HG03103 (cell line): ENCODE results near the gene CUL4A.

Experiments used
- ATAC-seq: cut with Tn5 transposase; IDR thresholded peaks from one replicate; pipeline ENCODE4 v1.9.1; 2021; ENCODE audit warnings: low read depth; ENCODE audit not compliant: unreplicated experiment

Gene CUL4A

DNA sequence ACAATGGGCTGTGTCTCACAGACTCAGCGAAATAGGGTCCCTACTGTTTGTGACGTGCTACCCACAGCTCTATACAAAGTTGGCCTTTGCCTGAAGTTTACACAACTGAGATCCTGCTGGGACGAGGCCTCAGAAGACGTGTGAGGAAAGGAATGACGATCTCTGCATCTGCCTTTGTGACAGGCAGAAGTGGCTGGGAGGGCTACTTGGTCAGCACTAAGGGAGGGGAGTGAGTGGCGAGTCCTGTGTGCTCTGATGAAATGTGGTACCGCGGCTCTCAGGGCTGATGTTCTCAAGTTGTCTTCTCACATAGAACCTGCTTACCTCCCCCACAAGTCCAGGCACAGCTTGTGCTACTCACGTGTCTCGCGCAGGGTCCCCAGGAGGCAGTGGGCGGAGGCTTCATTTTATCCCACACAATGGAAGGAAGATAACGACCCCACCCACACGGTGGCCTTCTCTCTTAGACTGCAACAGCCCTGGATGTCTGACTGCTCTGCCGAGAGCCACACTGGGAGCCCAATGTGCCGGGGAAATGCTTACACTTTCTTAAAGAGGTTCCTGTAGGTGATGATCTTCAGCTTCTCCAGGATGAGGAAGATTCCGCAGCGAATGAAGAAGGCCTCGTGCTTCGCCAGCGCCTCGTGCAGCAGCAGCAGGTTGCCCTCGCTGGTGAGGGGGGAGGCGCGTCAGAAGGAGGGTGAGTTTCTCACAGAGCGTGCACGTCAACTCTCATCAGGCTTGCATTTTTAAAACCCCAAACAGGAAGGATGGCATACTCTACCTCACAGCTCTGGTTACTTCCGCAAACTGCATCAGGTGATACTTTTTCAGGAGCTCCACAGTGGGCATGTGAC is 29.8 kb upstream of the CUL4A start:
- ATAC-seq = no peak

DNA sequence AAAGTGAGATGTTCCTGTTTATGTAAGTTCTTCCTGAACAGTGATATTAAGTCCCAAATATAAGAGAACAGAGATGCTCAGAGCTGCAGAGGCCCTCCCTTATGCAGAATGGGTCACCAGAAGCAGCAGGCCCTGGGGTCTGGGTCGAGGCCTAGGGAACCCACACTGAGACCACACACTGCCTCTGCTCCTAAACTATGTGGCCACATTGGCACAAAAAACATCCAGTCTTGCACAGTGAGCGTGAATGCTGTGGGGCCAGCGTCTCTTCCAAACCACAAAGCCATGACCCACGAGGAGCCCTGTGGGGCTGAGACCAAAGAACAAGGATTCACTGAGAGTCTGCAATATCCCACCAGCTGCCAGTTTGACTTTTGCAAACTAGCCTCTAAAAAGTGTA is 27.4 kb upstream of the CUL4A start:
- ATAC-seq = no peak

DNA sequence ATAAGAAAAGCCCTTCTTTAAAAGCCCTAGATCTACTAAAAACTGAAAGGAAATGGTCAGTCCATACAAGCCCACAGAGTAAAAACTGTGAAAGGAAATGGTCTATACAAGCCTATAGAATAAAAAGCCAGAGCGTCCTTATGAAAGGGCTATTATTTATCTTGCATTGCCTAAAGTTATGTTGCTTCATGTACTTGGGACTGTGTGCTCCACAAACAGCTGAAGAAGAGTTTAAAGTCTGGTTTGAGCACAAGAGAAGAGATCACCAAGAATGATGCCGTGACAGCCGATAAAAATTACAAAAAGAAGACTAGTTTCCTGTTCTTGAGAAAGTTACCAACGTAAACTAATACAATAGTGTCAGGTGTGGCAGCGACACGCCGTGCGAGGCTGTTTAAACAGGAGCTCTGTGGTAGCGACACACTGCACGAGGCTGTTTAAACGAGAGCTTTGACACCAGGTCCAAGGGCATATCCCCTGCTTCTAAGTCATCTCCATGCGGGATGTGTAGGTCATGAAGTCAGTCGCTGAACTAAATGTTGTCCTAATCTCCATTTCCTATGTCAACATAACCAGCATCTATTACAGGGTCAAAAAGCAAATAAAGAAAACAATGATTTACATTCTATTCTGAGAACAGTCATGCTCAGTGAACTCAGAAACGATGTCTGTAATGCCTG is 25.8 kb upstream of the CUL4A start:
- no peak for ATAC-seq

DNA sequence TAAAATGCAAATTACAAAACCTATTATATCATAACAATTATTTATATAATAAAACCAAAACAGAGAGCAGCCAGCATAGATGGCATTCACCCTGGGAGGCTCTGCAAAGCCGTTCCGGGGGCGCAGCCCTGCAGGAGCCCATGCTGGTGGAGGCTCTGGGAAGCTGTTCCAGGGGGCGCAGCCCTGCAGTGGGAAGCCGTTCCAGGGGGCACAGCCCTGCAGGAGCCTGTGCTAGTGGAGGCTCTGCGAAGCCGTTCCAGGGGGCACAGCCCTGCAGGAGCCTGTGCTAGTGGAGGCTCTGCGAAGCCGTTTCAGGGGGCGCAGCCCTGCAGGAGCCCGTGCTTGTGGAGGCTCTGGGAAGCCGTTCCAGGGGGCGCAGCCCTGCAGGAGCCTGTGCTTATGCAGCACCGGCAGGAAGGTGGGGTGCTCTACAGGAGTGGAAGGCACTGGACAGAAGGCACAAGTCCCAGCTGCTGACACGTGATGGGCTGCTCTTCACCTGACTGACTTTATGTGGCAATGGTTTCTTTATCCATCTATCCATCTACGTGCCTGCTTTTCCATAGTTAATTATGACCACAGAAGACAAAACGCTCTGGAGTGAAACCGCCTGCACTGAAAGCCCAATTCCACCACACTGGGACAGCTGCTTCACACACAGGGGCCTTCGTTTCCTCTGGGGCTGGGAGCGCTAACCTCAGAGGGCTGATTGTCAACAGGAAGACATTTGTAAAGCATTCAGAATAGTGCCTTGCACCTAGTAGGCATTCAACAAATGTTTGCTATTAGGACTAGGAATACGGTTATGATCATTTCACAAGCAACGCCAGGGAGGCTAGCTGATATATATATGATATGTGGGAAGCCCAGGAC is 24.6 kb upstream of the CUL4A start:
- no peak for ATAC-seq

DNA sequence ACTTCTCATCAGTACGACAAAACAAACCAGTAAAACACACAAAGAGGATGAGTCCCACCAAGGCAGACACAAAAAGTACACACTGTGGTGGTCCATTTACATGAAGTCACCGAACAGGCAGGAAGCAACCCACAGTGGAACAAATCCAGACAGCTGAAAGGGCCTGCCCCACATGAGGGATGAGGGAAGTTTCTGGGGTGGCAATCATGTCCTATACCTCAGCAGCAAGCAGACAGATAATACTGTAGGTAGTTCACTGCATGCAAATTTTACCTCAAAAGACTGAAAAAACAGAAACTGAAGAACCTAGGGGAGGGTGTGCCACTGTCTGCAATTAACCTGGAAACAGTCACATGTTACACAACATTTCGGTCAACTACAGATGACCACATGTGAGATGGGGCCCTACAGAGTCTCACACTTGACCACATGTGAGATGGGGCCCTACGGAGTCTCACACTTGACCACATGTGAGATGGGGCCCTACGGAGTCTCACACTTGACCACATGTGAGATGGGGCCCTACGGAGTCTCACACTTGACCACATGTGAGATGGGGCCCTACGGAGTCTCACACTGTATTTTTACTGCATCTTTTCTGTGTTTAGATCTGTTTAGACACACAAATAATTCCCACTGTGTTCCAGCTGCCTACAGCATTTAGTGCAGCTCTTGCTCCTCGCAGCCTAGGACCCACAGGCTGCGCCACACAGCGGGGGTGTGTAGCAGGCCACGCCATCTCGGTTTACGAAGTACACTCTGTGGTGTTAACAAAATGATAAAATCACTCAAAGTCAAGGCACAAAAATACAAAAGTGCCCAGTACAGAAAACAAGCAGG is 23.1 kb upstream of the CUL4A start:
- ATAC-seq = no peak

DNA sequence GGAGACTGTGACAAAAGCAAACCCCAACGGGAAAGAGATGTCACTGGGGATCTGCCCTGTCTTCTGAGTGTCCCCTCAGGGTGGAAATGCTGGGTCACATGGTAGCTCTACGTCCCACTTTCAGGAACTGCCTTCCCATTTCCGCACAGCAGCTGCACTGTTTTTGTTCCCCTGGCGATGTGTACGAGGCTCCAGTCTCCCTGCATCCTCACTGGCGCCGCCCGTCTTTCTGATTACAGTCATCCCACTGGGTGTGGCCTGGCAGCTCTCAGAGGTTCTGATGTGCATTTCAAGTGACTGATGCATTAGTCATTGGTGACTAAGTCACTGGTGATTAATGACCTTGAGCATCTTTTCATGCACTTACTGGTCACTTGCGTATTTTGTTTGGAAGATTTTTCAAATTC is 22.1 kb upstream of the CUL4A start:
- ATAC-seq = no peak

DNA sequence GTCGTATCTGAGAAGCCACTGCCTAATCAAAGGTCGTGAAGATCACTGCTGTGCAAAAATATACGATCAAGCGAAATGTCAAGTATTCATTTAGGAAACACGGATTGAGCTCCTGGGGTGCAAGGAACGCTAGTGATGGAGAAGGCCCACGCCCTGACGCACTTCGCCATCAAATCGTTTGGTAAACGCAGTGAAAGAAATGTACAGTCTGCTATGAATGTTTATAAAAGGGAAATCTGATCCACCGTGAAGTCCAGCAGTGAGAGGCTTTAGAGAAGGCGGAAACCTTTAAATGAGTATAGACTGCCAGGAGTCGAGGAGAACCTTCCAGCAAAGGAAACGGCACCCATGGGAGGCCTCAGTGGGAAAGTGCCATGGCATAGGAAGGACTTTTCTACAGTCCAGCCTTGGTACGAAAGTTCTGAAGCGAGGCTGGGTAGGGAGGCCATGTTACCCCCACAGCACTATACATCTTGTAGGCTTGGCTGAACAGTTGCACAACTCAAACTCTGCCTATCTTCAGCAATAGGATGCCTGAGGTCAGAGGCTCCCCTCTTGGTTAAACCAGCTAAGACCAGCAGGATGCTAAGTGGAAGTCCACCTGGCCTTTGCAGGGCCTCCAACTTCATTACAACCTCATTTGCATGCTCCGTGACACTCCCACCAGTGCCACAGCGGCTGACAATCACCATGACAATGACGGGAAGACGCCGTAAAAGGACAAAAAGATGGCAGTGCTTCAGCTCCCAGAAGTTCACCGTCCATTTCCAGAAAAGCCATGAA is 21.3 kb upstream of the CUL4A start:
- no peak for ATAC-seq

DNA sequence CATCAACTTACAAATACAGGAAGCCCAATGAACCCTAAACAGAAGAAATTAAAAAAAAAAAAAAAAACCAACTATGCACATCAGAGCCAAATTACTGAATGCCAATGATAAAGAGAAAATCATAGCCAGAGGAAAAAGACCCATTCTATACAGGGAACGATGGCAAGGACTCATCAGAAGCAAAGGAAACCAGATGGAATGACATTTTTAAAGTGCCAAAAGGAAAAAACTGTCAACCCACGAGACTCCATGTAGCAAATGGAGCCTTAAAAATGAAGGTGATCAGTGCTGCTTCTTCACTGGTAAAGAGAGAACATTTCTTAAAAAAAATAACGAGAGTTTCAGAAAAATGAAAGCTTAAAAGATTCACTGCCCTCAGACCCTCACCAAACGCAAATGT is 19.2 kb upstream of the CUL4A start:
- no peak for ATAC-seq

DNA sequence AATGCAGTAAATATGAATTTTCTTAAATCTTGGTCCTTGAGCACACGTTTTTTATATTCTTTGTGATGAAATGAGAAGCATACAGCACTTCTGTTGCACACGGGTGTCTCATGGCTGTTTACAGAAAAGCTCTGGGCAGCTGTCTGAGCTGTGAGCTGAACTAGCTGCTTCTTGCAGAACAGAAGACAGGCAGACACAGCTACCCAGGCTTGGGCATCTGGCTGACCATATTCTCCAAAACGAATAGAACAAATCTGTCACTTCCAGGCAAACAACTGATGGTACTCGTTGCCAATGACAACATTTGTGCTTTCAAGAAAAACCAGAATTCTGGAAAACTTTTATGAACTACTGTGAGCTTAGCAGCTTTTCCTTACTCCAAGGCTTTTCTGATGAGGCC is 17.1 kb upstream of the CUL4A start:
- ATAC-seq = no peak

DNA sequence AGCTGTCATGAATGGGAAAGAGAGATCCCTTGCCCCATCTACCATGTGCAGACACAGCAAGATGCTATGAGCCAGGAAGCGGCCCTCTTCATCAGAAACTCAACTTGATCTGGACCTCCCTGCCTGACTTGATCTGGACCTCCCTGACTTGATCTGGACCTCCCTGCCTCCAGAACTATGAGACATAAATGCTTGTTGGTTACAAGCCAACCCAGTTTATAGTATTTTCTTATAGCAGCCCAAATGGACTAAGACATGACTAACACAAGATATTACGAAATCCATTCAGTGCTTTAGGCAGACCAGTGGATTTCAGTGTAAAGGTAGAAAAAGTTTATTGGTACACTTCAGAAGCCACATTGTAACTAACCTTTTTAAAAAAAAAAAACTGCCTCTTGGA is 16.5 kb upstream of the CUL4A start:
- no peak for ATAC-seq

DNA sequence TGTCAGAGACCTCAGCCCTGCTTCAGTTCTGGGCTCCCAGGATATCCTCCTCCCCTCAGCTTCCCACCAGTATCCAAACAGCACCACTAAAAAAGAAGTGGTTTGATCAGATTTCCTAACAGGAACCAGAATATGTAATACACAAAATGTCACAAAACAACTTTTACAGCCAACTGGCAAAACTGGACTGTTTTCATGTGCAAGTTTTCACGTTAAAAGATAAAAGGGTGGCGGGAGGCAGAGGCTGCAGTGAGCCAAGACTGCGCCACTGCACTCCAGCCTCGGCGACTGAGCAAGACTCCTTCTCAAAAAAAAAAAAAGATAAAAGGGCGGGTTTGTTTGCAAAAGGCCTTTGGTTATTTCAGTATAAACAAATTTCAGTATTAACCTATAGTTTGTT is 14.1 kb upstream of the CUL4A start:
- no peak for ATAC-seq

DNA sequence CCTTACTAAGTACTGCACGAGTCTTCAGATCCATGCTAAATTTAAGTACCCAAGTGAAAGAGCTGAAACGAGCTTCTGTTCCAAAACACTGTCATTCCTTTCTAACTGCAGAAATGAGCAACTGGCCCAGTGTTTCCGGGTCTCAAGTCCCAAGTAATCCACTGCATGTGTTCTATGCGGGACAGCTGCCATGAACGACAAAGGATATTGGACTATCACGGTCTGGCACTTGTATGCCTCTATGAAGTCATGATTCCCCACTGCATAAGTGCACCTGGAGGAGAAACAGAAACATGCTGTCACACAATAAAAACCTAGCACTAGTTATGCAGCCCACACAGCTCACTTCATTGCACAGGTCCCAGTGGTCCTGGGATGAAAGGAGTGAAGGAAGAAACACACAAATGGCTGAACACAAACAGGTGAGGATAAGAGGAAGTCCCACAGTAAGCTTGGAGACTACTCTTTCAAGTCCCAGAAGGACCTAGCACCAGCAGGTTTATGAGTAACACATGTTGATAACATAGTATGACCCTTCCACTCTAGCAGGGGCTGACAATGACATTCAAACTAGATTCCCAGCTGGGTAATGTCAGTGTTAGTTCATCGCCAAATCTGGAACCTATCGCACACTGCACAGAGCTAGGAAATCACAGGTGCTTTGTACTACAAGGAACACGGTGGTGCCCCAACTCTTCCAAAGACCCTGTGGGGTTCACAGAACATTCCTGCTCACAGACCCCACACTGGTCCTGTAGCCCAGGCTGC is 12.3 kb upstream of the CUL4A start:
- ATAC-seq = no peak

DNA sequence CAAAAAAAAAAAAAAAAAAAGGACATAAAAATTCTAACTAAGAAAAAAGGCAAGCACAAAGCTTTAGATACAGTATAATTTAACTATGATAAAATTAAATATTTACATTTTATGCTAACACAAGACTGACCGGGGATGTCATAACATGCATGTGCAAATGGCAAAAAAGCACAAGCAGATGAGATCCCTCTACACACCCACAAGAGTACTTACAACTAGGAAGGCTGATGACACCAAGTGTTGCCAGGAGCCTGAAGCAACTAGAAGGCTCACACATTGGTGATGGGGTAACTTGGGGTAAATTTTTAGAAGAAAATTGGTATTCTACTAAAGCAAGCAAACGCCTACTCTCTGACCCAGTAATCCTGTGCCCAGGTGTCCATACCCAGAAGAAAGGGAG is 7.6 kb upstream of the CUL4A start:
- ATAC-seq = no peak

DNA sequence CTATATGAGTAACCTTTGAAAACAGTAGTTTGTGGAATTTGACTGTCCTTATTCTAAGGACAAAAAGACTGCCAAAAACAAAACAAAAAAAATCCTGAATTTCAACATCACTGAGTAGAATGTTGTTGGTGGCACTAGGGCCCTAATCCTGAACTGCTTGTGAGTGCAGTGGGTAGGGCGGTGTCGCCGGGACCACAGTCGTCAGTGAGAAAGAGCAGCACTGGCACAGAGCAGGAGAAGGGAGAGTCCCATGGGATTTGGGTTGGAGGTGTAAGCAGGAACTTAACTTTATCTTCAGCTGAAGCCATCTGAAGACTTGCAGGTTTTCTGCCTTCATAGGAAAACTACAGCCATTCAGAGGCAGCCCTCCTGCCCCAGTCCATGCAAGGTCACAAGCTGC is 6.5 kb upstream of the CUL4A start:
- no peak for ATAC-seq

DNA sequence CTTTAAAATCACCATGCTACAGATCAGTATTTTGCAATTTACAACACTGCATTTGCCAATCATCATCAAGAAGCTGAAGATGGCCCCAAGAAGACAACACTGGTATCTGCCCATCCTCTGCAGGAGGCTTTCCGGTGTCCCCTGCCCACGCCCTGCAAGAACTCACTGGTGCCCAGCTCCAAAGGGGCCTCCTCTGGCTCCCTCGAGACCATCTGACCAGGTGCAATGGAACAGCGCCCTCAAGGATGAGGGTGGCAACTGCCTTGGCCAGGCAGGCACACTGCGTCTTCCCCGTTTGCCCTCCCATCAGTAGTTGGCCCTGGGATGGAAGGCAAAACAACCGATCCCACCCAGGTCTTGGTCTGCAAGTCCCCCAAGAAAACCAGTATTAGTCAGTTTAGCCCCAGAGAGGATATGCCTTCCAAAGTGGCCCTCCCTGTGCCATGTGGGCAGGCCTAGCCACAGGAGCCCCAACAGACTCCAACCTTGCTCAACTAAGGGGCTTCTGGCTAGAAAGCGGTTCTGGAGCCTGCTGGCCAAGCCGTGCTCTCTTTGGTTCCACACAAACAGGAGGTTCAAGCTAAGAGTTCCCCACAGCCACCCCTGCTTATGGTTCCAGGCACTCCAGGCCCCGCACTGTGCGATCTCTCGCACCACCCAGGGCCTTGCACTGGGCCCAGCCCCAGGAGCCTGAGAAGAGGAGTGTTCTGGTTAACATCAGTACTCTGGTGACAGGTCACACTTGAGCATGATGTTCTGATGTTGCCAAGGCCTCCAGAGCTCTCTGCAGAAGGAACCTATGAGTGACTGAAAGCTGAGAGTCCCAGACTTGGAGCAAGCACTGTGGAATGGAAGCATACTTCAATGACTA is 5.7 kb upstream of the CUL4A start:
- no peak for ATAC-seq

DNA sequence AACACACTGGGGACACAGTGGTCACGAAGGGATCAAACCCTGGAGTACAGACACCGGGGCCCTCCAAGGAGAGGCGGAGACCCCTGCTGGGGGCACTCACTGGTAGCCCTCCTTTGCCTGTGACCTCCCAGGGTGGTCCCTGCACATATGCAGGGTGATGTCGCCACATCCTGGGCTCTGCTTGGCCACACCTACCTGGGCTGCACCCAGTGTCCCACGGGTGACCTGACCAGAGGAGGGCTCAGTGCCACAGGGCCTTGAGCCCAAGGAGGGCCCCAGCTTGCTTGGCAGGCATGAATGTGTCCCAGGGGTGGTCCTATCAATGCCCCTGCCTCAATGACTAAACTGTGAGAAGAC is 5.1 kb upstream of the CUL4A start:
- ATAC-seq = no peak

DNA sequence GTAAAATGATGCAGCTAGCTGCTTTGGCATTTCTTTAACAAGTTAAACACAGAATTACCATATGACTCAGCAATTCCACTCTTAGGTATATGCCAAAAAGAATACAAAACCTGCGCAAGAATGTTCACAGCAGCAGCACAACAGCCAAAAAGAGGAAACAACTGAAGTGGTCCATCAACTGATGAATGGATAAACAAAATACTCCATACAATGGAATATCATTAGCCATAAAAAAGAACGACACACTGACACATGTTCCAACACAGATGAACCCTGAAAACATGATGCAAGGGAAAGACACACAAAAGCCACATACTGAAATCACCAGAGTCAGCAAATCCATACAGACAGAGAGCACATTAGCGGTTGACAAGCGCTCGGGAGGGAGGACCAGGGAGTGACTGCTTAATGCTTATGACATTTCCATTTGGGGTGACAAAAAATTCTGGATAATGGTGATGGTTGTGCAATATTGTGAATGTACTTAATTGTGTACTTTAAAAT is 3.9 kb upstream of the CUL4A start:
- ATAC-seq = no peak

DNA sequence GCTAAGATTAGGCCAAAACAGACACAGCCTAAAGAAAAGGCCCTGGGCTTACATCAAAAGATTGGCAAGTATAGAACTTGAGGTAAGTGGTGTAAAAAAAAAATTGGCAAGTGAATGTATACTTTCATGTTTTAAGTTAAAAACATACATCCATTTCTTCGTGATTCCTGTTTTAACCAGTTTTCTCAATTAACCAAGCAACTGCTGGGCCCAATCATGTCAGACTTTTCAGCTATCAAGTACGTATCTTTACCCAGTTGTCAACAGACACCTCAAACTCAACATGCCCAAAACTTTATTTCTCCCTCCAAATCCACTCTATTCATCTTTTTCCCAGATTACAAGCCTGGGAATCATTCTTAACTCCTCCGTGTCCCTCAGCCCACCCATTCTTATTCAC is 2.0 kb upstream of the CUL4A start:
- no peak for ATAC-seq
